SU-DHL-6 (cell line): ENCODE results near the gene KCNB1.

ENCODE experiments used
- EZH2phosphoT487 ChIP-seq: fragments of 200-600 bp; sonication (generic), shearing (Covaris generic); conservative IDR thresholded peaks from 2 replicates; pipeline ENCODE4 v1.6.1; 2018; ENCODE audit warnings: mild to moderate bottlenecking, antibody characterized with exemption, low read length, moderate library complexity, mixed read lengths
- TF ChIP-seq, protein P1 (sequence below): fragments of 200-600 bp; sonication (generic); IDR thresholded peaks from one replicate; pipeline ENCODE4 v1.5.1; 2017; ENCODE audit warnings: antibody characterized with exemption, mild to moderate bottlenecking, low read length, moderate library complexity; ENCODE audit not compliant: insufficient read depth, poor library complexity, severe bottlenecking

DNA sequence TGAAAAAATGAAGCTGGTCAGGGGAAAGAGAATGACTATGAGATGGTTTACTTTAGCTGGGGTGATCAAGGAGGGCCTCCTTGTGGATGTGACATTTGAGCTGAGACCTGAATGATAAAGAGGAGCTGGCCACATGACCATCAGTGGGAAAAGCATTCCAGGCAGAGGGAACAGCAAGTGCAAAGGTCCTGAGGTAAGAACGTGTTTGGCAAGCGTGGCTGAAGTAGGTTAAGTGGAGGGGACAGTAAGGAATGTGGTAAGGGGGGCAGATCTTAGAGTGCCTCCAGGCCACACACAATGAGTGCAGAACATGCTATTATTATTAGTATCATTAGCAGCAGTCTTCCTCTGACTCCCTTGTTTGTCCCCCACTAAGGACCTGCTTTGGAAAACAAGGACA is 92.6 kb downstream of the KCNB1 start:
- TF ChIP-seq, protein P1, sequence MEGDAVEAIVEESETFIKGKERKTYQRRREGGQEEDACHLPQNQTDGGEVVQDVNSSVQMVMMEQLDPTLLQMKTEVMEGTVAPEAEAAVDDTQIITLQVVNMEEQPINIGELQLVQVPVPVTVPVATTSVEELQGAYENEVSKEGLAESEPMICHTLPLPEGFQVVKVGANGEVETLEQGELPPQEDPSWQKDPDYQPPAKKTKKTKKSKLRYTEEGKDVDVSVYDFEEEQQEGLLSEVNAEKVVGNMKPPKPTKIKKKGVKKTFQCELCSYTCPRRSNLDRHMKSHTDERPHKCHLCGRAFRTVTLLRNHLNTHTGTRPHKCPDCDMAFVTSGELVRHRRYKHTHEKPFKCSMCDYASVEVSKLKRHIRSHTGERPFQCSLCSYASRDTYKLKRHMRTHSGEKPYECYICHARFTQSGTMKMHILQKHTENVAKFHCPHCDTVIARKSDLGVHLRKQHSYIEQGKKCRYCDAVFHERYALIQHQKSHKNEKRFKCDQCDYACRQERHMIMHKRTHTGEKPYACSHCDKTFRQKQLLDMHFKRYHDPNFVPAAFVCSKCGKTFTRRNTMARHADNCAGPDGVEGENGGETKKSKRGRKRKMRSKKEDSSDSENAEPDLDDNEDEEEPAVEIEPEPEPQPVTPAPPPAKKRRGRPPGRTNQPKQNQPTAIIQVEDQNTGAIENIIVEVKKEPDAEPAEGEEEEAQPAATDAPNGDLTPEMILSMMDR: no peak
- no peak for TF ChIP-seq EZH2phosphoT487
